ENCODE results near the gene DNAJB2.

DNA sequence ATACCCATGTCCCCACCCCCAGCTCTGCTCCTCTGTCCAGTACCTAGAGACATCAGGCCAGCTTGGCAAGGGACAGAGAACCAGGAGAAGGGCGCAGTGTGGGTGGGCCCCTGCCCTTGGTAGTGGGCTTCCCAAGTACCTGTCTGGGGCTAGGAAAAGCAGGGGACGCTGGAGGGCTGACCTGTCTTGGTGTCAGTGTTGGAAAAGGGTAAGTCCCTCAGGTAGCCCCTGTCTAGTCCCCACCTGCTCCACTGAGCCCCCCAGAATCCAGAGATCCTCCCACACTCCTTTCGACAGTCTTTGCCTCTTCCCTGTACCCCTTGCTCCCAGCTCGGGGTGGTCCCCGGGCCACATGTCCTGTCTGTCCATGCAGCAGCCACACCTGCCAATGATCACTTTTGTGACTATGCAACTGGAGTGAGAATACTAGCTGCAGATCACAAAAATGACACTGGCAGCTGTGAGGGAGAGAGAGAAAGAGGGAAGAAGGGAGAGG, 14.6 kb downstream of the DNAJB2 start:
- TF ChIP-seq, protein P1, sequence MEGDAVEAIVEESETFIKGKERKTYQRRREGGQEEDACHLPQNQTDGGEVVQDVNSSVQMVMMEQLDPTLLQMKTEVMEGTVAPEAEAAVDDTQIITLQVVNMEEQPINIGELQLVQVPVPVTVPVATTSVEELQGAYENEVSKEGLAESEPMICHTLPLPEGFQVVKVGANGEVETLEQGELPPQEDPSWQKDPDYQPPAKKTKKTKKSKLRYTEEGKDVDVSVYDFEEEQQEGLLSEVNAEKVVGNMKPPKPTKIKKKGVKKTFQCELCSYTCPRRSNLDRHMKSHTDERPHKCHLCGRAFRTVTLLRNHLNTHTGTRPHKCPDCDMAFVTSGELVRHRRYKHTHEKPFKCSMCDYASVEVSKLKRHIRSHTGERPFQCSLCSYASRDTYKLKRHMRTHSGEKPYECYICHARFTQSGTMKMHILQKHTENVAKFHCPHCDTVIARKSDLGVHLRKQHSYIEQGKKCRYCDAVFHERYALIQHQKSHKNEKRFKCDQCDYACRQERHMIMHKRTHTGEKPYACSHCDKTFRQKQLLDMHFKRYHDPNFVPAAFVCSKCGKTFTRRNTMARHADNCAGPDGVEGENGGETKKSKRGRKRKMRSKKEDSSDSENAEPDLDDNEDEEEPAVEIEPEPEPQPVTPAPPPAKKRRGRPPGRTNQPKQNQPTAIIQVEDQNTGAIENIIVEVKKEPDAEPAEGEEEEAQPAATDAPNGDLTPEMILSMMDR (IDR thresholded peaks at IDR 0.05) = no peak
- TF ChIP-seq POLR2AphosphoS5 (IDR thresholded peaks at IDR 0.05; ENCODE audit: insufficient read depth in 1 of 2, low read depth in 1 of 2) = no peak

All from vagina (tissue), 2 donors.